Tracheal epithelial cell (primary cell): ENCODE data around the gene SRGAP3. TPM values are rescaled to one million over a fixed set of nuclear protein-coding genes. Genes with fewer than 3 reads are reported as not detected.

ENCODE experiments used
- total RNA-seq: library from RNA; depleted of rRNA; stranded (reverse); fragments of >200 nt; gene quantifications from 2 replicates; pipeline ENCODE4 v1.2.1, GENCODE V29; 2014

Gene SRGAP3
- total RNA-seq = 8.2 and 22.6 TPM in 2 replicates

GRCh38 chr3:9249273-9250192 is at the start of gene SRGAP3:
Gene SRGAP3, minus strand, starts transcription at chr3:9249646. Its CDS starts 695 bp downstream, at chr3:9248951.

GRCh38 chr3:8963137-8963853 is 286.2 kb downstream of the SRGAP3 start, which contains the start of gene RAD18:
Gene RAD18, minus strand, starts transcription at chr3:8963472. Its CDS starts 87 bp downstream, at chr3:8963385.

Other genes with a start within 250 kb of the SRGAP3 start
- gene THUMPD3, start 113.4 kb upstream of the SRGAP3 start, total RNA-seq = 48.9 and 50.1 TPM in 2 replicates
- gene SETD5, start 148.0 kb upstream of the SRGAP3 start, total RNA-seq = 30.6 and 44.1 TPM in 2 replicates